ENCODE measurements around the gene DSC2.
"Not testable (repeated sequence)": the region's sequence is repeated elsewhere in the genome, so short reads cannot be mapped to it uniquely, and the experiment has no call there.

Gene DSC2

DNA sequence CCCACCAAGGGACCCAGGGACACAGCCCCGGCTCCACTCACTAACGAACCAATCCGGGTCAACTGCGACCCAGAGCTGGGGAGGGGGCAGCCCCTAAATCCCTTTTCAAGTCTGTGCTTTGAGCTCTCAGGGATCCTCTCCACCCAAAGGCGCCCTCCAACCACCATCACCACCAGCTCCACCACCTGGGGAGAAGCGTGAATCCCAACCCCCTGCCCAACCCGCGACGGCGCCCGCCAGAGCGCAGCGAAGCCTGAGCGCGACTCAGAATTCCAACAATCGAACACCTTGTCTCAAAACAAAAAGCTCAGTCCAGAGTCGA lies 60.2 kb downstream of the DSC2 start:
- no peak for DNase-seq

DNA sequence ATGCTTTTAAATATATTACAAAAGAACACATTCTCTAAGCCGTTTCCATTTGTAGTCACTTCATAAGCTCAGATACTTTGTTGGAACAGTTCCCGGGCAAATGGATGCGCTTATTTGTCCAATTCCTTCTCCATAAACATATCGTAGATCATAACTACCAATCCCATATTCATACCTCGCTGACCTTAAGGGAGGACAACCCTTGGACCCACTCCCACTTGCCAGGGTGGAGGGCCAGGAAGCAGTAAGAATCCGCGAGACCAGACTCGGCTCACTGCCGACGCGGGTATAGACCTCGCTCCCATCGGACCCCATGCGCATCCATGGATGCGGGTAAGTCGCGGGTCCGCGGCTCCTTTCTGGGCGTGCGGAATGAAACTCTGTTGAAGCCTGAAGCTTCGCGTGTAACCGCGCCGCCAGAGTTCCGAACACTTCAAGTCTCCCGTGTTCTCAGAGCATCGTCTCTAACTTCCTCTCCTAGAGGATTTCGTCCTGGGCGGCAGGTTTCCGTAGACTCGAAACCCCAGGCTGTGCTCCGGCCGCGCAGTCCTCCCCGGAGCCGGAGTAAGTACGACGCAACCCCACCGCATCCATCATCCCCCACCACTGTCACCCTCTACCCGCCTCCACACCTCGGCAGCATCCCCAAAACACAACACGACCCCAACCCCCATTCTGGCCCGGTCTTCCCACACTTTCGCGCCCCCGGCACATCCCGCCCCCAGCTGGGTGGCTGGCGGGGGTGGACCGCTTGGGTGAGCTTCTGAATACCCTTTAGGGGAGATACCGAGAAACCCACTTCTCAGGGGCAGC lies 60.7 kb downstream of the DSC2 start:
- no peak for DNase-seq

DNA sequence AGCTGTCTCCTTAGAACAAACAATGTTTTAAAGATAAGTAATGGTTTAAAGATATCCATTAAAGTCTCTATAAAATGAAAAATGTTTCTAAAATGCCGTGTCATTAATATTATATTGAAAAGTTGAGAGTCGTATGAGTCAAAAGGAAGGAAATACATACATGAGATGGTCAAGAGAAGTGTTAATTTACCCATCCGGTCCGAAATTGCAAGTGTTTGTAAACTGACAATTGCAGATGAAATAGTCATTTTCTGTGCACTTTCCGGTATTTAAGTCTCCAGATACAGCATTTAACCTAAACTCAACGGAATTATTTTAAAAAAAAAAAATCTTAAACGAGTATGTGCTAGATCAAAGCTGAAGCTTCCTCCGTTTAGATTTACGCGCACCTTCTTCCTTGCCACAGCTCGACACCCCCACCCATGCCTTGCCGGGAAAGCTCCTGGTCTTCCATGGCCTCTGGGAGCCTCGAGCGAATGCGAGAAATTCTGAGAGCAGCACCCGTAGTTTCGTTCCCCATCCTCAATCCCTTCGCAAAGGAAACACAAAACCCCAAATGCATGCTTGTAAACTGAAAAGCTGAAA lies 61.4 kb downstream of the DSC2 start:
- no peak for DNase-seq

DNA sequence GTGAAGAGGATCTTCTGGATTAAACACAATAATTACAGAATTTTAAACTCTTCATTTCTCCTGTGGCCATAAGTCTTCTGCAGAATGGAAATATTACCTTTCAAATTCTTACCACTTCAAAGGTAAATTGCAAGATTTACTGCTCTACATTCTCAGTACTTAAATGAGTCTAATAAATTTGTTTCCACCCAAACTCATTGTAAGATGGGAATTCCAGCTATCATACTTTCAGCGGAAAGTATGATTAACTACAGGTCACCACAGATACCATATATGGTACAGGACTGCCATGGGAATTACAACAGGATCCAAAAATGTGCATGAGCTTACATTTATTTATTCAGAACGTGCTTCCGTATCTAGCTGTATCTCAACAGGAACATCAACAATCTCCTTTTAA lies 62.8 kb downstream of the DSC2 start:
- DNase-seq: no peak

DNA sequence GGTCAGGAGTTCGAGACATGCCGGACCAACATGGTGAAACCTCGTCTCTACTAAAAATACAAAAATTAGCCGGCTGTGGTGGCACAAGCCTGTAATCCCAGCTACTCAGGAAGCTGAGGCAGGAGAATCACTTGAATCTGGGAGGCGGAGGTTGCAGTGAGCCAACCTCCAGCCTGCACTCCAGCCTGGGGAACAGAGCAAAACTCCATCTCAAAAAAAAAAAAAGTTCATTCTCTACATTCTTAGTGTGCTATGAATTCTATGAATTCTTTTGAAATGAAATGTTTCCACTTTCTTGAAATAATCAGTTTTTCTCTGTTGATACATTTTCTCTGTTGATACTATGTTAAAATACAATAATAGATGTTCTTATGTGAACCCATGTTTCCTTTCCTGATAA lies 64.5 kb downstream of the DSC2 start:
- DNase-seq: not testable (repeated sequence)

DNA sequence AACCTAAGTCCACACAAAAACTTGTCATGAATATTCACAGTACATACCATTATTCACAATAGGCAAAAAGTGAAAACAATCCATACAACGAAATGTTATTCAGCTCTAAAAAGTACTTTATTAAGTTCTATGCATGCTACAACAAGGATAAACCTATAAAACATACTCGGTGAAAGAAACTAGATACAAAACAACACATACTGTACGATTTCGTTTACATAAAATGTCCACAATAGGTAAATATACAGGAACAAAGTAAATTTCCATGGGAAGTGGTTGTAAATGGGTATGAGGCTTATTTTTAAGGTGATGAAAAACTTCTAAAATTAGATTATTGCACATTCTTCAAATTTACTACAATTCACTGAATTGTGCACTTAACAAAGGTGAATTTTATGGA lies 67.7 kb downstream of the DSC2 start:
- DNase-seq: no peak

DNA sequence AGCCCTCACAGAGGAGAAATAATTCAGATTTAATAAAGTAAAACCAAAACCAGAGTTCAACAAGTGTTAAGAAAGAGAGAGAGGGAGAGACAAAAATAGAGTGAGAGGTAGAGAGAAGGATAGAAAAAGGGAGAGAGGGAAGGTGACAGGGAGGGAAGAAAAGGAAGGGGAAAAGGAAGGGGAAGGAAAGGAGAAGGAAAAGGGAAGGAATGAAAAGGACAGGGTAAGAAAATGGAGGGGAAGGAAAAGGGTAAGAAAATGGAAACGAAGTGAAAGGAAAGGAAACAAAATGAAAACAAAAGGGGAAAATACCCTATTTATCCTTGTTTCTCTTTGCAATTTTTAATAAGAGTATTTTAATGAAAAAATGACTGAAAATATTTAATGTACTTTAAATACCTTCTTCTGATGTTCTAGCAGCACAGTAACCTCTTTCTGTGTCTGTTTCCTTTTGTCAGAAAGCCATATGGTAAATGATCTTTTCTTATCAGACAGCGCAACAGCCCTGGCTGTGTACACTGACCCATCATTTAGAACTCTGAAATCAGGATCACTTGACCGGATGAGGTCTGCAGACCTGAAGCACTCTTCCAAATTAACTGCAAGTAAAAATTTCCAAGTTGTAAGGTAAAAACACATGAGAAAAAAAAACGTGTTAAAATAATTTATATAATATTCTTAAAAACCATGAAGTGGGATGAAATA lies 71.5 kb downstream of the DSC2 start:
- DNase-seq: no peak

DNA sequence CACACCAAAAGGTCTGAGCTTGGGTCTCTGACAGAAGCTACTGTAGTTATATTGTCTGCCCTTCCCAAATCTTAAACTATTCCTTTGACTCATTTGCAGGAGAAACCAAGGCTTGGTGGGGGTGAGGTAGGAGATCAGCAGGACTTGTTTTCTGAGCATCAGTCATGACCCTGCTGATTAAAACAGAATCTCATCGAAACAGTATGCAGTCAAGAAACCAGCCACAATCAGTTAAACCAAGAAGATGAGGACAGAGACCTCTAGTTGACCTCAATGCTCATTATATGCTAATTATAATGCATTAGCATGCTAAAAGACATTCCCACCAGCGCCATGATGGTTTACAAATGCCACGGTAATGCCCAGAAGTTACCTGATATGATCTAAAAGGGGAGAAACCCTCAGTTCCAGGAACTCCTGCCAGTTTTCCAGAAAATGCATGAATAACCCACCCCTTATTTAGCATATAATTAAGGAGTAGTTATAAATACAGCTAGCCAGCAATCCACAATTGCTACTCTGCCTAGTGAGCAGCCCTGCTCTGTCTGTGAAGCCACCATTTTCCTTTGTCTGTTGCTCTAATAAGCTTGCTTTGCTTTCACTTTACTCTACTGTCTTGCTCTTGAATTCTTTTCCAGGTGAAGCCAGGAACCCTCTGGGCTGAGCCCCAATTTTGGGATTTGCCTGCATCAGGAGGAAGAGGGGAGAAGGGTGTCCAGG lies 86.3 kb downstream of the DSC2 start:
- no peak for DNase-seq

DNA sequence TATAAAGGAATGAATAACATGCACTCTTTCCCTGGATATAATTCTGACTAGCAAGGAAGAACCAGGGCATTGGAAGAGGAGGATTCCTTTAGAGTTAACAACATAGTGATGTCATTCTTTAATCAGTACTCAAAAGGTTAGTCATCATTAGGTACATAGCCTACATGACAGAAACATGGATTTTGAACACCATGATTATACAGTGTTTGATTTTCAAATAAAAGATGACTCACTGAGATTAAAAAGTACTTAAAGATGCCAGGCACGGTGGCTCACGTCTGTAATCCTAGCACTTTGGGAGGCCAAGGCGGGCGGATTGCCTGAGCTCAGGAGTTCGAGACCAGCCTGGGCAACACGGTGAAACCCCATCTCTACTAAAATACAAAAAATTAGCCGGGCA lies 90.8 kb downstream of the DSC2 start:
- not testable (repeated sequence) for DNase-seq

DNA sequence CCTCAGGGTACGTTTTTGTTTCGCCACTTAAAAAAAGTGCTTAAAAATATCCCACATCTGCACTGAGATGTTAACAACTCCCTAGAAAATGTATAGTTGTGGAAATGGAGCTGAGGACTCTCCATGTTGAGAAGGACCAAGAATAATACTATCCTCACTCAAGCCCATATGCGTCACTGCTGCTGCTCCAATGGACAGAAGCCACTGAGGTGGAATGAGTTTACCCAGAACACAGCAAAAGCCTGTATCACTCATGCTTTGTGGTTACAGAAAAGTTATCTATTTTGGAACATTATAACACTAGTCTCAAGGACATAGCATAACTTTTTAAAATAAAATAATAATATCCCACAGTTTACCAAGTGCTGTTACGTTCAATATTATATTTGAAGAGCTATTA lies 91.6 kb downstream of the DSC2 start:
- DNase-seq: no peak

All from NCI-H774 (cell line).